ENCODE results near the gene PHF12. TPM values are rescaled to one million over a fixed set of nuclear protein-coding genes. Genes with fewer than 3 reads are reported as not detected.

PHF12 gene
- total and polyA plus RNA-seq, 2 experiments from 2014 or later: 19.7 to 41.0 TPM

GRCh38 chr17:28954886-28955285 is 3.6 kb upstream of the PHF12 start:
- Histone ChIP-seq H3K4me1 (ENCODE audit: insufficient read depth) (peaks cover 7% of the 10 kb centered on the region; the same call in 1 of the 2 replicates), H3K79me2 (replicated peaks; ENCODE audit: insufficient read depth) (peaks cover 10% of the 10 kb centered on the region), H3K4me2 (no peak overlapping the region), H3K36me3 (ENCODE audit: insufficient read depth) (no peaks in the 10 kb centered on the region), H3K27me3 (ENCODE audit: insufficient read depth) (no peaks in the 10 kb centered on the region), H2AFZ (no peak overlapping the region), H3F3A (replicated peaks; ENCODE audit: low read depth) (peaks cover 16% of the 10 kb centered on the region; the same call in 1 of the 2 replicates), H4K20me1 (replicated peaks; ENCODE audit: insufficient read depth) (no peaks in the 10 kb centered on the region), H3K4me3 (no peak overlapping the region), H3K27ac (ENCODE audit: low read depth) (no peak overlapping the region), H3K9me2 (ENCODE audit: insufficient read depth) (no peaks in the 10 kb centered on the region)
- H3K4me3 Mint-ChIP-seq: no peak overlapping the region
- H3K36me3 Mint-ChIP-seq (ENCODE audit: low read depth): no peaks in the 10 kb centered on the region
- H3K27me3 Mint-ChIP-seq (ENCODE audit: insufficient read depth, low read depth, poor library complexity): peaks cover 2% of the 10 kb centered on the region
- no peaks in the 10 kb centered on the region for H3K9me3 Mint-ChIP-seq
- TF ChIP-seq ETS1 (IDR thresholded peaks at IDR 0.05) (no peak), ZNF462 (CRISPR knock-in tag; IDR thresholded peaks at IDR 0.05) (no peak), ZNF114 (CRISPR knock-in tag; IDR thresholded peaks at IDR 0.05) (no peak)
- H3K27ac Mint-ChIP-seq: no peak overlapping the region
- H3K4me1 Mint-ChIP-seq: peaks cover 15% of the 10 kb centered on the region
- ATAC-seq (no peak), DNase-seq (ENCODE audit: low spot score) (no peak)

- Histone ChIP-seq H3K4me2 (no peak overlapping the region), H3K9me2 (ENCODE audit: insufficient read depth) (no peaks in the 10 kb centered on the region), H3K27me3 (ENCODE audit: insufficient read depth) (no peaks in the 10 kb centered on the region), H3F3A (replicated peaks; ENCODE audit: low read depth) (peaks cover 18% of the 10 kb centered on the region; the same call in 1 of the 2 replicates), H3K4me1 (ENCODE audit: insufficient read depth) (peaks cover 7% of the 10 kb centered on the region; the same call in 1 of the 2 replicates), H2AFZ (no peak overlapping the region), H4K20me1 (replicated peaks; ENCODE audit: insufficient read depth) (0 out of 2 replicates have a peak, but pooled peaks cover under 1% of the 10 kb centered on the region), H3K4me3 (no peak overlapping the region), H3K36me3 (ENCODE audit: insufficient read depth) (no peaks in the 10 kb centered on the region), H3K27ac (ENCODE audit: low read depth) (no peak overlapping the region), H3K79me2 (replicated peaks; ENCODE audit: insufficient read depth) (peaks cover 23% of the 10 kb centered on the region)
- Mint-ChIP-seq H3K9me3 (no peaks in the 10 kb centered on the region), H3K27me3 (ENCODE audit: insufficient read depth, low read depth, poor library complexity) (peaks cover 4% of the 10 kb centered on the region), H3K27ac (no peak overlapping the region), H3K36me3 (ENCODE audit: low read depth) (peaks cover 6% of the 10 kb centered on the region), H3K4me3 (no peak overlapping the region), H3K4me1 (peaks cover 17% of the 10 kb centered on the region)
- ATAC-seq: peak; percentile 15
- peak; percentile 97 for DNase-seq (ENCODE audit: low spot score)
- TF ChIP-seq JUNB (IDR thresholded peaks at IDR 0.05; ENCODE audit: unreplicated experiment) (no peak), ZNF331 (CRISPR knock-in tag; IDR thresholded peaks at IDR 0.05; ENCODE audit: low read depth) (no peak)
Observed at GRCh38 chr17:28953444-28954118, 2.3 kb upstream of the PHF12 start.

All from GM23338 (cell line).